GM21447 (cell line): ENCODE data around the gene NCOR1.

Experiments used
- ATAC-seq: cut with Tn5 transposase; IDR thresholded peaks from one replicate; pipeline ENCODE4 v1.9.1; 2021; ENCODE audit not compliant: unreplicated experiment

Gene NCOR1

DNA sequence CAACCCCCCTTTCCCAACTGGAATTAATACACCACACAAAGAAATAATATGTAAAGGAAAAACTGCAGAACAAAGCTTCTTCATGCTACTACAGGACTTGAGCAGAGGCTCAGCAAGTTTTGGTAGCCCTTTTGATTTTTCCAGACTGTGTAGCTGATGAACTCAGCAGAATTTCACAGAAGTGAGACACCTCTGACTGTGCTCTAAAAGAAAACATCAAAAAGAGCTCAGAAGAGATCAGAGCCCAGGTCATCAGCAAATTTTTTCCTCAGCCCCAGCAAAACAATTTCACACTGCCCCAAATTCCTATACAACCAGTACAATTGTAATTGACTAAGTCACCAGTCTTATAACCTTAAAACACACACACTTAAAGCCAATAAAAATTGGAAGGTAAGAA is 177.7 kb downstream of the NCOR1 start:
- no peak for ATAC-seq

DNA sequence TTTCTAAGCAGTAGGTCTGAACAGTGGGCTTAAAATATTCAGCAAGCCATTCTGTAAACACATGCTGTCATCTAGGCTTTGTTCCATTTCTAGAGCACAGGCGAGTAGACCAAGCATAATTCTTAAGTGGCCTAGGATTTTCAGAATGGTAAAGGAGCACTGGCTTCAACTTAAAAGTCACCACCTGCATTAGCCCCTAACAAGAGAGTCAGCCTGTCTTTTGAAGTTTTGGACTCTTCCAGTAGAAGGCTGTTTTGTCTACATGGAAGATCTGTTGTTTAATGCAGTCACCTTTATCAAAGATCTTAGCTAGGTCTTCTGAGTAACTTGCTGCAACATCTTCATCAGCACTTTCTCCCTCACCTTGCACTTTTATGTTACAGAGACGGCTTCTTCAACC is 179.1 kb downstream of the NCOR1 start:
- no peak for ATAC-seq

DNA sequence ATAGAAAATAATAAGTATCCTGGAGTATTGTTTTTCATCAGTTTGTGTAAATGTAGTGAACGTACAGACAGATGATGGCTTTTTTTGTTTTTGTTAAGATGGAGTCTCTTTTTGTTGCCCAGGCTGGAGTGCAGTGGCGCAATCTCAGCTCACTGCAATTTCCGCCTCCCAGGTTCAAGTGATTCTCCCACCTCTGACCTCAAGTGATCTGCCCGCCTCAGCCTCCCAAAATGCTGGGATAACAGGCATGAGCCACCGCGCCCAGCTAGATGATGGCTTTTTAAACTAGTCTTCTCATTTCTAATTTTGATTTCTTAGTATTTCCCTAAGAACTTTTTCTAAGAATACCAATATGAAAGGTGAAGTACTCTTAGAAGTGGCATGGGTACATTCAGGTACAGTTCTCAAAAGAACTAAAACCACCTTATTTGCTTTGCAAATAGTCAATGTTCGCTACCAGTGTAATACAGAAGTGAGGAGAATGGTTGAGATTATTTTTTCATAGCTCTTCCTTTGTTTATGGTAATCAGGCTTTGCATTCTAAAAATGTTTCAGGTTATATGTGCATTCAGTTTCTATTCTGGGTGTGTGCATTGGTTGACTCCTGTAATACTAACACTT is 181.5 kb downstream of the NCOR1 start:
- no peak for ATAC-seq

DNA sequence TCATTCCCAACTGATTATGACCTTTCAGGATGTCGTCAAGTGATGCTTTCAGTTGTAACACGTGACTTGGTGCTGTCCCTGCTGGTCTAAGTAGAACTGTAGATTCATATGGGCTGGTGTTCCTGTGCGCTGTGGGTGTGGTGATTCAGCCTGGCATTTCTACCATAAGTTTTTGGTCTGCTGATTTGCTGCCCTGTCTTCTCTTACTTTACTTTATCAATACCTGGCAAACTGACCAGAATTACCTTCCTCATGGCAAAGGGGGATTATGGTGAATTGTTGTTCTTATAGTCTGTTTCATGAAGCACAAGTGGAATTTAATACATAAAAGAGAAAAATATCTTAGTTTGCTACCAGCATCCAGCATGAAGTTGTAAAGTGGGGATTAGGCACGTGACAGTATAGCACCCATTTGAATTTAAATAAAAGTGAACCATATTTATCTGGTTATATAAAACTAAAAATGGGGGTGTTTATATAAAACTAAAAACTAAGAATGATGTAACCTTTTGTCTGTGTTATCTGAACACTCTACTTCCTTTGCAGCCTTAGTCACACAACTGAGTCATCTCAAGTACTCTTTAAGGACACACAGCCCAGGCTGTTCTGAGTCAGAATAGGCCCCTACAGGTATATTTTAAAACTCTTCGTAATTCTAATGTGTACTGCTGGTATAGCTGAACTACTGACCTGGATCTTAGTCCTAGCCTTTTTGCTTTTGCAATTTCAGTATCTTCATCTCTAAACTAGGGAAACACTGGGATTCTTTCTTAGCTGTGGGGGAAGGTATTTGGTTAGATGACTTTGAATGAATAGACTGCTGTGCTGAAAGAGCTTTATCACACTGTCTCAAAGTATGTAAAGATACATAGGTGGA is 187.4 kb downstream of the NCOR1 start:
- peak; percentile 85 for ATAC-seq

DNA sequence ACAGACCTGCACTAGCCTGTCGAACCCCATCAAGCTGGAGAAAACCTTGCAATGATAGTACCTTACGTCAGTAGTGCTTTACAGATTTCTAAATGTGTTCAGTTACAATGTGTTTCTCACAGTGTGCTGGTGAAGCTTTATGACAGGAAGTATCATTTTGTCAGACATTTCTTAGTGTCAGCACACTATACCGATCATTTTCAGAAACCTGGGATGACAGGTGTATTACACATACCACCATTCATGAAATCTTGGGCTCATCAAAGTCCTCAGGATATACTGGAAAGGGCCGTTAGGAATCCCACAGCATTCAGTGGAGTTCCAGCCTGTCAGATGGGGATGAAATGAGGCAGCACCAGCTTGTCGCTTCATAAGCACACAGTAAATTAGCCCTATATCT is 188.4 kb downstream of the NCOR1 start:
- no peak for ATAC-seq

DNA sequence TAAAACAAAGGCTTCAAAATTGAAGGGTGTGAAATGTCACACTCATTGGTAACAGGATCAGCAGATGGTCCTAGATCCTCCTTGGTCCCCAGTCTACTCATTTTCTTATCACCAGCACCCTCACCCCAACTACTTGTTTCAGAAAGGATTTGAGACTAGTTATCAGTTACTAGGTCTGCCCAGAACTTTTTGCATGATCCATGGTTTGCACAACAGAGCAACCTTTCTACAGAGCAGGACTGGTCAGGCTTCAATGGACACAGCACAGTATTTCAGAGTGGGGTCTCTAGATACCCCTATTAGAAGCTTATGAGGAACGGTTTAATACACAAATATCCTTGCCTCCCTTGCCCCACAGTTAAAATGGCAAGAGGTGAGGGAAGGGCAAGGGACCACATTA is 190.1 kb downstream of the NCOR1 start:
- no peak for ATAC-seq

DNA sequence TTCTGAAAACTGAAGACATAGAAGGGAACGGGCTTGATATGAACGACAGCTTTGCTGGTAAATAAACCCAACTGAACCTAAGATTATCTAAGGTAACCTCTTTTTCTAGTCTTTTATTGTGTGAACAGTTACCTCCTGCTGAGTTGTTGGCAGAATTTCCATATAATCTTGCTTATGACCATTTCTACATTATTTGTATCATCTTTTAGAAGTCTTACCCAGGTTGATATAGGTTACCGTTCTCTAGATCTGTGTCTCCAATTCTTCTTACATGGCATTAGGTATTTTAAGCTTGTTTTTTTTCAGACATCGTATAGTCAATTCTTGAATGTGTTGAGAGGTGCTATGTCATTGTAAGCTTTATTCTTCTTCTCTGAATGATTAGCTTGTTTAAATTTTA is 191.5 kb downstream of the NCOR1 start:
- no peak for ATAC-seq

DNA sequence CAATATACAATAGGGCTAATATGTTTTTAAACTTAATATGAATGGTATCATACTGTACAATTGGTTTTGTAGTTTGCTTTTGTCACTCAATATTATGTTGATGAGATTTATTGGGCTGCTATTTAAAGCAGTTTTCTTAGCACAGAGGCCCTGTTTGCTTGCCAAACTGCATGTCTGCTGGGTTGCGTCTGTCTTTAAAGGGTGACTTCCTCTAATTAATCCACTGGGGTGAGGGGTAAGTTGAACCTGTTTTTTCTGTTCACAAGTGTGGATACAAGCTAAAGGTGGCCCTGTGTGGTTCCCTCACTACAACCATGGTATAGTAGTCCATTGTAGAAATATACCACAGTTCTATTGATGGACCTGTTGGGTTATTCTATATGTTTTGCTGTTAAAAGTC is 196.0 kb downstream of the NCOR1 start:
- ATAC-seq: no peak

DNA sequence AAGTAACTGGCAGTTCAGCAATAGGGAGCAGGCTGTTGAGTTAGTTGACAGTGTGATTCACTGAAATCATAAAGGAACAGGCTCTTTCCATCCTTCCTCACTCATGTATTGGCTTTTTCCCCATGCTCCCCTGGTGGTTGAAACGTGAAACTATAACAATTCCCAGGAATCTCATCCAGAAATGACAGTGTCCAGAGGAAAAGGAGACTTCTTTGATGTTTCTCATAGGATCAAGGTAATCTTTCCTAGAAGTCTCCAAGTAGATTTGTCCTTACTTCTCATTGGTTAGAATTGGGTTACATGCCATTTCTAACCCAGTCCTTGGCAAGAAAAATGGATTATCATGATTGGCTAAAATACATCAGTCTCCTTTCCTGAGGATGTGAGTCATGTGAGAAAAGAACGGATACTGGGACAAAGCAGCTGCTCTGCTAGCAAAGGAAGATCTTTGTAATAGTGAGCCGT is 201.4 kb downstream of the NCOR1 start:
- ATAC-seq: no peak

DNA sequence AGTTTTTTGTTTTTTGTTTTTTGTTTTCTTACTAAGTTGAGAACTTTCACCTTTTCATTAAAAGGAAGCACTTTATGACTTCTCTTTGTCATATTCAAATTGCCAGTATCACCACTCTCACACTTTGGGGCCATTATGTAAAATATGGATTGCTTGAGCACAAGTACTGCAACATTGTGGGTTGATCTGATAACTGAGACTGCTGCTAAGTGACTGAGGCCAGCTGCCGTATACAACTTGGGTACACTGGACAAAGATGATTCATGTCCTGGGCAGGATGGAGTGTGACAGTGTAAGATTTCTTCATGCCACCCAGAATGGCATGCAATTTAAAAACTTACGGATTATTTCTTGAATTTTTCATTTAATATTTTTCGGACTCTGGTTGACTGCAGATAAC is 207.9 kb downstream of the NCOR1 start:
- ATAC-seq: no peak

DNA sequence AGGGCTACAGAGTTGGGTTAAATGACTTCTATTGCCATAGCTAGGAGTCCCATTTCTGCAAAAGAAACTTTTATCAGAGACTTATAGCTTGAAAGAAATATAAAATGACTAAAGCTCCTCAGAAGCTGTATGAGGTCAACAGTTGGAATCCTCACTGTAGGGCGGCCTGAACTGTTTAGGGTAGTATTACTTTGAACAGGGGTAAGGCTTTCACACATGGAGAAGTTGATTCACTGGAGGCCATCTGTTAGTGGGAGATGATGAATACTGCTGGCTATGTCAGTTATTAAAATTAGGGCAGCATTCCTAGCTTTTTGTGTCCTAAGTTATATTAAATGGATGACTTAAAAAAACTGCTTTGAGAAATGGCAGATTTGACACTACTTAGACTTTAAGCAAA is 209.7 kb downstream of the NCOR1 start:
- no peak for ATAC-seq

DNA sequence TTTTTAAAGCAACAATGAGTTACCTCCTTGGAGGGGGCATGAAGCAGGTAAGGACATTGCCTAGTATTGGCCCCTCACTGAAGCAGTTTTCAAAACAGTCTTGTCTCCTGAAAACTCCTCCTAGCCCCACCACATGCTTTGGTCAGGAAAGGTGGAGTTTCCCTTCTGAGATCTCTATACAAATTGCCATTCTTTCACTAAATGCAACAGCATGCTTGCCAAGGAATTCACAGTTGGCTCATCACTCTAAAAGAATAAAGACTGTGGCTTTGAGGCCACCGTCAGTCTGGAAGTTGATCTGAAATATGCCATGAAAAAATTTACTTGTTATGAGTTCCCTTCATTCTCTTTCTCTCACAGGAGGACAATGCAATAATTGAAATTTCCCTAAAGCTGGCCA is 211.5 kb downstream of the NCOR1 start:
- no peak for ATAC-seq

DNA sequence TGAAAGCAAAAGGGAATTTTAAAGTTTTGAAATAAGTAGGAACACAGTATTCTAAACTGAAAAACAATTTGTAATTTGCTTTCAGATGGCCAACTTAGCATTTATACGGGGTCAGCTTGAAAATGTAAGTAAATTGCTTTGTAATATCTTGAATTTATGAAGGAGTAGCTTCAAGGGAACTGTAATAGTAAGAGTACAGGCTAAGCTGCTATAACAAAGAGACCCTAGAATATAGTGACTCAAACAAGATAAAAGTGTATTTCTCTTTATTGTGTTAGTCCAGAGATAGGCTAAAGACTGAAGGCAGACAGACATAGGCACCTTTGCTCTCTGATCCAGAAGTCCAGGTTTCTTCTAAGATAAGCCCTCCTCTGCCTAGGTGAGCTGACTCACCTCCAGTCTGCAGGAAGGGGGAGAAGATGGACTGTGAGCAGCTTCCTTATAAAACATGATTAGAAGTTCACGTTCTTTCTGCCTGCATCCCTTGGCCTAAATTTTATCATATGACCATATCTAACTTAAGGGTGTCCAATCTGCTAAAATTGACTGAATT is 212.6 kb downstream of the NCOR1 start:
- no peak for ATAC-seq

DNA sequence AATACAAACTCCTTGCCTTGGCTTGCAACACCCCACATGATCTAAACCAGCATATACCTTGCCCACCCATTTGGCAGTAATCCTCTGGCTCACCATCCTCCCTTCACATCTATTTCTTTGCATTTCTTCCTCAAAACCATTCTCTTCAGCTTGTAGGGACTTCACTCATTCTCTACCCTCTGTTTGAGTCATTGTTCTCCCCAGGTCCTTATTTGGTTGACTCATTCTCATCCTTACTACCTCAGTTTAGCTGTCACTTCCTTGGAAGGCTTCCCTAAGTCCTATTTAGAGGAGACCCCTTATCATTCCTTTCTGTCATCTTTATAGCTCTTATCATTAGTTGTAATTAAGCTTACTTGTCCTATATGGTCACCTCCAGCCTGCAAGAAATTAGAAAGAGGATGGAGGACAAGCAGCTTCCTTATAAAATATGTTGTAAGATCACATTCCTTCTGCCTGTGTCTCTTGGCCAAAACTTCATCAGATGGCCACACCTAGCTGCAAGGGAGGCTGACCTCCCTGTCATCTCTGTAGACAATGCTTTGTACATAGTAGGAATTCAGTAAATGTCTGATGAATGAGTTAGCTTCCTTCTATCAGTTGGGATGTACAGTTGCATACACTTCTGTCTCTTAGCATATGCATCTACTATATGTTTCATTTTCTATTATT is 214.0 kb downstream of the NCOR1 start:
- ATAC-seq: no peak

DNA sequence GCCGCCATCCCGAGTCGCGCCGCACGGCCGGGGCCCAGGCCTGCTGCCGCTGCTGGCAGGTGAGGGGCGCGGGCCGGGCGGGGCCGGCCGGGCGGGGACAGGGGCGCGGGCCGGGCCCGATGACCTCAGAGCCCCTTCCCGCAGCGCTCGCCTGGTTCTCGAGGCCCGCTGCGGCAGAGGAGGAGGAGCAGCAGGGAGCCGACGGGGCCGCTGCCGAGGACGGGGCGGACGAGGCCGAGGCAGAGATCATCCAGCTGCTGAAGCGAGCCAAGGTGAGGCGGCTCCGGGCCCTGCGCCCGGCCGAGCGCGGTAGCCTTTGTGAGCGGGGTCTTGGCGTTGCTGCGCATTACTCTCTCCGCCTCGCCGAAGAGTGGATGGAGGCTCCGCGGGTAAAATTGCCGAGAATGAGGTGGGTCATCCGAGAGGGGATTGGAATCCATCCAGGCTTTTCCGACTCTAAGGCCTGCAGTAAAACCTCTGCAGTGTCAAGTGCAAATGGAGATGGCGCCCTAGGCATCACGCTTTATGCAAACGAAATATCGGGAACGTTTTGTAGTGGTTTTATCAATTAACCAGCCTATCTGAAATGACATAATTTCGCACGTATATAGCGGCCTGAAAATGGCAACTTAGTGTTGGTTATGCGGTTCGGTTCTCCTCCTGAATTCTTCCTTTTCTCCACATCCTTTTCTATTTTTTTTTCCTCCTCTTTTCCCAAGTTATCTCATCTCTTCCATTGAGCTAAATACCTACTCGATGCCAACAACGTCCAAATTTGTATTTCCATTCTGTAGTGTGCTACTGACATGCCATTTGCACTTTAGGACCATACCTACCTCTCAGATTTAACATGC is 215.1 kb downstream of the NCOR1 start:
- ATAC-seq: peak; percentile 23

DNA sequence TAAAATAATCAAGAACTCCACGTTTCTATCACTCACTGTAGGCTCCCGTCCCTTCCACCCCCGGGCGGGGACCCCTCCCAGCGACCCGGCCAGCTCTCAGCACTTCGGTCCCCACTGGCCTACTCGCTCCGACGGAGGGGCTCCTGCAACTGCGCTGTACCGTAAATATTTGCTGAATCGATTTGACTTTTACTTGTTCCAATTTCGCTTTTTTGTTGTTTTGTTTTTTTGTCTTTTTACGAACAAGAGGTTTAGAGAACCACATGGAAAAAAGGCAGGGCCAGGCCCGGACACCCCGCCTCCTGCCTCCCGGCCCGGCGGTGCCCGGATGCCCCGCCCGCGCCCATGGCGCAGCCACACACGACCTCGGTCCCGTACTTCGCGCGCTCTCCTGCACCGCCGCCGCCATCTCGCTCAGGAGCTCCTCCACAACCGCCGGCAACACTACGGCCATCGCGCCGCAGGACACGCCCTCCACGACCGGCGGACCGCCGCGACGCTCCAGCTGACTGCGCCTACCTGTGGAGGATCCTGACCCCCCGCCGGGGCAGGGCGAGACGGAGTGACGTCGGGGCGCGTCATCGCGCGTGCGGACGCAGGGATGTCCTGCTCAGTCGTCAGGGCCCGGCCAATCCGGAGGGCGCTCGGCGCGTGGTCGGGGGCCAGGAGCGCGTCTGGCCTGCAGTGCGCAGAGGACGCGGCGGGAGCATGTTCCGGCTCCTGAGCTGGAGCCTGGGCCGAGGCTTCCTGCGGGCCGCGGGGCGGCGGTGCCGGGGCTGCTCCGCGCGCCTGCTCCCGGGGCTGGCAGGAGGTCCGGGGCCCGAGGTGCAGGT is 216.0 kb downstream of the NCOR1 start, which contains the start of the genes TTC19 and ZSWIM7:
TTC19 (plus strand) TSS at position 684 of the 833 bp plus-strand sequence; CDS start at position 709, 25 bp downstream.
ZSWIM7 (minus strand) TSS at position 564 of the 833 bp plus-strand sequence; CDS start at position 454, 110 bp downstream.
- peak; percentile 94 for ATAC-seq

DNA sequence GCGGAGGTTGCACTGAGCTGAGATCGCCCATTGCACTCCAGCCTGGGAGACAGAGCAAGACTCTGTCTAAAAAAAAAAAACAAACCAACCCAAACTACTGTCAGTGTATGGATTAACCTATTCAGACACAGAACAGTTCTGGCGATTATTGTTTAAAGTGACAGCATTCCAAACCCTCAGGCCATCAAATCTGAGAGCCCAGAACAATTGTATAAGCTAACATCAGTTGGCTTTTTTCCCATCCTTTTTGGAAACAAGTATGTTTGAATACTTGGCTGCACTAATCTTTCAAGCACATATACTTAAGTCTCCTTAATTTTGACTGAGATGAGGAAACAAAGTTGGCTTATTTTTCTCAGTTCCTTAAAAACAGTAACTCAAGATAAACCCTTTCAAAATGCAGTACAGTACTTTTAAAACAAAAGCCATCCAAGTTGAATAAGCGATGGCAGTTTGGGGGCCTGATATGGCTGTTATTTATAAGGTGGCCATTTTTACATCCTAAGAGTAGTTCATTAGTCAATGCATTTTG is 217.2 kb downstream of the NCOR1 start:
- ATAC-seq: no peak

DNA sequence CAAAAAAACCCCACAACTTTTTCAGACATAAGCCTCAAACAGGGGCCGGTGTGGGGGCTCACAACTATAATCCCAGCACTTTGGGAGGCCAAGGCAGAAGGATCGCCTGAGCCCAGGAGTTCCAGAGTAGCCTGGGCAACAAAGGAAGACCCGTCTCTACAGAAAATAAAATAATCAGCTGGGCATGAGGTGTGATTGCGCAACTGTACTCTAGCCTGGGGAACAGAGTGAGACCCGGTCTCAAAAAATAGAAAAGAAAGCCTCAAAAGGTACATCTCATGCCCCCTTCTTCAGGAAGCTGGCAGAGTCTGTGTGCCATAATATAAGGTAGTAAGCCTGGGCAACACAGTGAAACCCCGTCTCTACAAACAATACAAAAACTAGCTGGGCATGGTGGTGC is 219.0 kb downstream of the NCOR1 start:
- ATAC-seq: no peak
